Measurements from ENCODE around the gene GPR52. TPM values are rescaled to one million over a fixed set of nuclear protein-coding genes. Genes with fewer than 3 reads are reported as not detected.
A peak's percentile ranks its signal among the peaks of the same experiment; 100 is the strongest.

GPR52 gene
- total and polyA plus RNA-seq, 7 experiments from 2014 or later: 2.3 to 11.3 (median 3.4) TPM; not detected in 2

GRCh38 chr1:174426153-174426552 is 21.6 kb upstream of the GPR52 start:
- H3K27me3 ChIP-seq (ENCODE audit: control insufficient read depth in 2 of 2, insufficient read depth in 2 of 2, low read length in 2 of 2): no peaks in the 10 kb centered on the region
- Mint-ChIP-seq H3K36me3 (peaks cover 0 to 12% (median 4%) of the 10 kb centered on the region in 5 donors), H3K4me1 (peaks cover 0 to 4% (median 0%) of the 10 kb centered on the region in 7 donors), H3K9me3 (no peaks in the 10 kb centered on the region), H3K27me3 (no peaks in the 10 kb centered on the region), H3K27ac (no peak overlapping the region), H3K4me3 (no peak overlapping the region)
- intact Hi-C loops (cut with micrococcal nuclease): no loop called here
- ATAC-seq (no peak), DNase-seq (no peak)
- H3K27ac ChIP-seq (ENCODE audit: low read depth, low read length): no peak overlapping the region
- H3K4me3 ChIP-seq (ENCODE audit: low read length): no peak overlapping the region
- CTCF ChIA-PET: no interaction called here
- H3K4me1 ChIP-seq (ENCODE audit: control insufficient read depth in 2 of 2, insufficient read depth in 2 of 2, low read length in 2 of 2): no peaks in the 10 kb centered on the region
- no peaks in the 10 kb centered on the region for H3K9me3 ChIP-seq (ENCODE audit: control insufficient read depth in 2 of 3, low read length in 3 of 3)
- no peaks in the 10 kb centered on the region for H3K36me3 ChIP-seq (ENCODE audit: control insufficient read depth in 2 of 3, insufficient read depth in 3 of 3, low read length in 3 of 3)
- POLR2A ChIA-PET: no interaction called here

GRCh38 chr1:174428033-174428432 is 19.7 kb upstream of the GPR52 start:
- Mint-ChIP-seq H3K9me3 (peaks cover 0 to 1% (median 0%) of the 10 kb centered on the region in 11 donors), H3K4me3 (no peak overlapping the region), H3K27ac (no peak overlapping the region), H3K36me3 (peaks cover 0 to 10% (median 0%) of the 10 kb centered on the region in 5 donors), H3K27me3 (no peaks in the 10 kb centered on the region), H3K4me1 (peaks cover 0 to 4% (median 0%) of the 10 kb centered on the region in 7 donors)
- ChIA-PET POLR2A (no interaction called here), CTCF (no interaction called here)
- Histone ChIP-seq H3K36me3 (ENCODE audit: control insufficient read depth in 2 of 3, insufficient read depth in 3 of 3, low read length in 3 of 3) (no peaks in the 10 kb centered on the region), H3K4me1 (ENCODE audit: control insufficient read depth in 2 of 2, insufficient read depth in 2 of 2, low read length in 2 of 2) (no peaks in the 10 kb centered on the region), H3K4me3 (ENCODE audit: low read length) (no peak overlapping the region), H3K27me3 (ENCODE audit: control insufficient read depth in 2 of 2, insufficient read depth in 2 of 2, low read length in 2 of 2) (no peaks in the 10 kb centered on the region), H3K27ac (ENCODE audit: low read depth, low read length) (no peak overlapping the region), H3K9me3 (ENCODE audit: control insufficient read depth in 2 of 3, low read length in 3 of 3) (no peaks in the 10 kb centered on the region)
- DNase-seq (no peak), ATAC-seq (no peak)
- intact Hi-C loops (cut with micrococcal nuclease): no loop called here

GRCh38 chr1:174428739-174429138 is 19.0 kb upstream of the GPR52 start:
- intact Hi-C loops (cut with micrococcal nuclease): no loop called here
- ChIA-PET POLR2A (no interaction called here), CTCF (no interaction called here)

DNA sequence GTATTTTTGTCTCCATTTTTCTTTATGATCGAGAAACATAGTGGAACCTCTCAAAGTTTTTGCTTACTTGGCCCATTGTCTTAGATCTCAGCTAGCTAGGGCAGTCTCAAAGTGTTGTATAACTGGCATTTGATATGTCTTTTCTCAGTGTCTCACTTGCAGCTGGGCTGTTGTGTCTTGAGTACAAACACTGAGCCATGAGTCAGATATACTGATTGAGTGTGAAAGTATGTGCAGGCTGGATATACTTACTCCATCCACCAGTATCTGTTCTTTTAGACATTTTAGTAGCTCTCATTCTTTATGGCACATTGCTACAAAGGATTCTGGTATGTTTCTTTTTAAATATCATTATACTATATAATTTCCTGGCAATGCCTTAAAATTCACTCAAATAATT is 14.3 kb upstream of the GPR52 start:
- intact Hi-C loops (cut with micrococcal nuclease): no loop called here
- Mint-ChIP-seq H3K27me3 (no peaks in the 10 kb centered on the region), H3K4me1 (no peaks in the 10 kb centered on the region), H3K36me3 (peaks cover 0 to 30% (median 10%) of the 10 kb centered on the region in 5 donors), H3K9me3 (peaks cover 0 to 6% (median 0%) of the 10 kb centered on the region in 11 donors), H3K4me3 (no peak overlapping the region), H3K27ac (no peak overlapping the region)
- ChIA-PET CTCF (no interaction called here), POLR2A (interaction anchor here (0.7 kb wide), 1 partner anchor 608 kb away, joined by 3 read pairs; no protein-coding TSS in a partner anchor)
- no peaks in the 10 kb centered on the region for H3K36me3 ChIP-seq (ENCODE audit: control insufficient read depth in 2 of 3, insufficient read depth in 3 of 3, low read length in 3 of 3)
- no peak overlapping the region for H3K27ac ChIP-seq (ENCODE audit: low read depth, low read length)
- ATAC-seq (no peak), DNase-seq (no peak)
- H3K9me3 ChIP-seq (ENCODE audit: control insufficient read depth in 2 of 3, low read length in 3 of 3): no peaks in the 10 kb centered on the region
- no peaks in the 10 kb centered on the region for H3K27me3 ChIP-seq (ENCODE audit: control insufficient read depth in 2 of 2, insufficient read depth in 2 of 2, low read length in 2 of 2)
- no peak overlapping the region for H3K4me3 ChIP-seq (ENCODE audit: low read length)
- no peaks in the 10 kb centered on the region for H3K4me1 ChIP-seq (ENCODE audit: control insufficient read depth in 2 of 2, insufficient read depth in 2 of 2, low read length in 2 of 2)

More at GRCh38 chr1:174428739-174429138, 19.0 kb upstream of the GPR52 start:
- Mint-ChIP-seq H3K36me3 (peaks cover 0 to 15% (median 0%) of the 10 kb centered on the region in 5 donors), H3K27ac (no peak overlapping the region), H3K4me1 (peaks cover 0 to 4% (median 0%) of the 10 kb centered on the region in 7 donors), H3K27me3 (no peaks in the 10 kb centered on the region), H3K4me3 (no peak overlapping the region), H3K9me3 (peaks cover 0 to 1% (median 0%) of the 10 kb centered on the region in 11 donors)
- DNase-seq (no peak), ATAC-seq (no peak)
- Histone ChIP-seq H3K27me3 (ENCODE audit: control insufficient read depth in 2 of 2, insufficient read depth in 2 of 2, low read length in 2 of 2) (no peaks in the 10 kb centered on the region), H3K27ac (ENCODE audit: low read depth, low read length) (no peak overlapping the region), H3K4me1 (ENCODE audit: control insufficient read depth in 2 of 2, insufficient read depth in 2 of 2, low read length in 2 of 2) (no peaks in the 10 kb centered on the region), H3K4me3 (ENCODE audit: low read length) (no peak overlapping the region), H3K9me3 (ENCODE audit: control insufficient read depth in 2 of 3, low read length in 3 of 3) (no peaks in the 10 kb centered on the region), H3K36me3 (ENCODE audit: control insufficient read depth in 2 of 3, insufficient read depth in 3 of 3, low read length in 3 of 3) (no peaks in the 10 kb centered on the region)

DNA sequence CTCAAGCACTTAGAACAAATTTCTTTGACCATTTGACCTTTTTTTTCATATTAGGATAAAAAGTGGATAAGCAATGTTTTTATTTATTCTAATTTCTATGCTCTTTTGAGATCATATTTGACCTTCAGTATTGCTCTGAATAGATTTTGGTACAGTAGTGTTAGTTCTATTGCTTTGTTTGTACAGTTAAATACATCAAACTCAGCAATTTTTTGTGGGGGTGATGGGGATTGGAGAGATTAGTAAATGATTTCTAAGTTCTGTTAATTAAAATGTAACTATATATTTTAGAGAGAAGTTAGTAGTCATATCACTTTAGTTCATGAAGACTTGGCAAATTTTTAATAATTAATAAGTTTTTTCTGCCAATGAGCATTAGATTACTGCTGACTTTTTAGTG is 2.4 kb upstream of the GPR52 start:
- Mint-ChIP-seq H3K4me1 (peaks cover 0 to 6% (median 4%) of the 10 kb centered on the region in 7 donors), H3K4me3 (no peak overlapping the region), H3K36me3 (peaks cover 0 to 20% (median 8%) of the 10 kb centered on the region in 5 donors), H3K9me3 (no peaks in the 10 kb centered on the region), H3K27me3 (no peaks in the 10 kb centered on the region), H3K27ac (no peak overlapping the region)
- Histone ChIP-seq H3K27me3 (ENCODE audit: control insufficient read depth in 2 of 2, insufficient read depth in 2 of 2, low read length in 2 of 2) (no peaks in the 10 kb centered on the region), H3K4me3 (ENCODE audit: low read length) (no peak overlapping the region), H3K36me3 (ENCODE audit: control insufficient read depth in 2 of 3, insufficient read depth in 3 of 3, low read length in 3 of 3) (no peaks in the 10 kb centered on the region), H3K27ac (ENCODE audit: low read depth, low read length) (no peak overlapping the region), H3K9me3 (ENCODE audit: control insufficient read depth in 2 of 3, low read length in 3 of 3) (no peaks in the 10 kb centered on the region), H3K4me1 (ENCODE audit: control insufficient read depth in 2 of 2, insufficient read depth in 2 of 2, low read length in 2 of 2) (no peaks in the 10 kb centered on the region)
- intact Hi-C loops (cut with micrococcal nuclease): no loop called here
- ATAC-seq (no peak), DNase-seq (no peak)
- CTCF ChIA-PET: no interaction called here
- POLR2A ChIA-PET: no interaction called here

DNA sequence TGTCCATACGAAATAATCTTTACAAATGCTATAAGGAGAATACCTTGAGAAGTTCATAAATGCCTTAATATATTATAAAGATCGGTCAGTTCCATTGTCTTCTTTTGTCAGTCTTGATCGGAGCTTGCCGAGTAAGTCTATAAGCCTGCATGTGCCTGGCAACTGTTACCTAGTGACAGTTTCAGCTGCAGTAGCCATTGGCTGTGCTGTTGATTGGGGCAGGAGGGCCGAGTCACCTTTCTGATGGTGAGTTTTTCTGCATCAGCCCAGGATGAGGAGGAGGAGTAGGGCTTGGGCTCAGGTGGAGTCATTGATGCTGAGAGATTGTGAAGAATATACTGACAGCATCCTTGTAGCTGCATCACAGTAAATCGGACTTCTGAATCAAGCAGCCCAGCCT is 1.9 kb upstream of the GPR52 start:
- POLR2A ChIA-PET: no interaction called here

GRCh38 chr1:174448531-174448883 is 743 bp downstream of the GPR52 start:
- no peak overlapping the region for H3K4me3 ChIP-seq (ENCODE audit: low read length)
- H3K4me1 Mint-ChIP-seq: peaks cover 0 to 5% (median 2%) of the 10 kb centered on the region in 7 donors
- H3K4me1 ChIP-seq (ENCODE audit: control insufficient read depth in 2 of 2, insufficient read depth in 2 of 2, low read length in 2 of 2): no peaks in the 10 kb centered on the region
- no peak overlapping the region for H3K27ac ChIP-seq (ENCODE audit: low read depth, low read length)
- no peak overlapping the region for H3K4me3 Mint-ChIP-seq
- peak overlapping the region in 1 of 9 donors; percentile 6 for H3K27ac Mint-ChIP-seq
- no peaks in the 10 kb centered on the region for H3K9me3 Mint-ChIP-seq
- POLR2A ChIA-PET: no interaction called here
- no peaks in the 10 kb centered on the region for H3K9me3 ChIP-seq (ENCODE audit: control insufficient read depth in 2 of 3, low read length in 3 of 3)
- no peak for DNase-seq
- ATAC-seq: no peak
- H3K27me3 ChIP-seq (ENCODE audit: control insufficient read depth in 2 of 2, insufficient read depth in 2 of 2, low read length in 2 of 2): no peaks in the 10 kb centered on the region
- peaks cover 0 to 17% (median 8%) of the 10 kb centered on the region in 5 donors for H3K36me3 Mint-ChIP-seq
- CTCF ChIA-PET: no interaction called here
- intact Hi-C loops (cut with micrococcal nuclease): no loop called here
- H3K36me3 ChIP-seq (ENCODE audit: control insufficient read depth in 2 of 3, insufficient read depth in 3 of 3, low read length in 3 of 3): no peaks in the 10 kb centered on the region
- H3K27me3 Mint-ChIP-seq: no peaks in the 10 kb centered on the region

More for the DNA sequence above, 1.9 kb upstream of the GPR52 start:
- peaks cover 0 to 6% (median 4%) of the 10 kb centered on the region in 7 donors for H3K4me1 Mint-ChIP-seq
- Histone ChIP-seq H3K27ac (ENCODE audit: low read depth, low read length) (no peak overlapping the region), H3K36me3 (ENCODE audit: control insufficient read depth in 2 of 3, insufficient read depth in 3 of 3, low read length in 3 of 3) (no peaks in the 10 kb centered on the region), H3K27me3 (ENCODE audit: control insufficient read depth in 2 of 2, insufficient read depth in 2 of 2, low read length in 2 of 2) (no peaks in the 10 kb centered on the region), H3K9me3 (ENCODE audit: control insufficient read depth in 2 of 3, low read length in 3 of 3) (no peaks in the 10 kb centered on the region), H3K4me1 (ENCODE audit: control insufficient read depth in 2 of 2, insufficient read depth in 2 of 2, low read length in 2 of 2) (no peaks in the 10 kb centered on the region), H3K4me3 (ENCODE audit: low read length) (no peak overlapping the region)
- intact Hi-C loops (cut with micrococcal nuclease): no loop called here
- DNase-seq (peak in 1 of 9 donors; percentile 7), ATAC-seq (no peak)
- CTCF ChIA-PET: no interaction called here
- H3K9me3 Mint-ChIP-seq: no peaks in the 10 kb centered on the region
- H3K27me3 Mint-ChIP-seq: no peaks in the 10 kb centered on the region
- H3K27ac Mint-ChIP-seq: no peak overlapping the region
- no peak overlapping the region for H3K4me3 Mint-ChIP-seq
- H3K36me3 Mint-ChIP-seq: peaks cover 0 to 20% (median 8%) of the 10 kb centered on the region in 5 donors

Measured in naive thymus-derived CD4-positive, alpha-beta T cell (primary cell).